Sigmoid colon (tissue), 7 donors: Measurements from ENCODE around the gene CTNND2. TPM values are rescaled to one million over a fixed set of nuclear protein-coding genes. Genes with fewer than 3 reads are reported as not detected.

Experiments used
- DNase-seq: peaks from one replicate; pipeline ENCODE4 v3.0.0-alpha.2; 2019
- H3K27ac ChIP-seq, 4 donors: fragments of 200-600 bp; sonication (generic); one replicate each; pipeline ENCODE4 v1.5.1; 2016 to 2019; ENCODE audit warnings: mild to moderate bottlenecking in 1 of 4
- H3K27me3 ChIP-seq, 3 donors: fragments of 200-600 bp; sonication (generic); one replicate each; pipeline ENCODE4 v1.5.1; 2019; ENCODE audit warnings: mild to moderate bottlenecking in 1 of 3
- H3K36me3 ChIP-seq, 4 donors: fragments of 200-600 bp; sonication (generic); one replicate each; pipeline ENCODE4 v1.5.1; 2016 to 2019
- H3K4me1 ChIP-seq, 4 donors: fragments of 200-600 bp; sonication (generic); one replicate each; pipeline ENCODE4 v1.5.1; 2017 to 2019
- H3K4me3 ChIP-seq, 4 donors: fragments of 200-600 bp; sonication (generic); one replicate each; pipeline ENCODE4 v1.5.1; 2017 to 2019; ENCODE audit warnings: mild to moderate bottlenecking in 2 of 4, moderate library complexity in 1 of 4
- H3K9me3 ChIP-seq, 4 donors: fragments of 200-600 bp in 3 of 4; sonication (generic) in 3 of 4; one replicate each; pipeline versions ENCODE4 v1.5.1 to v1.6.1; 2013 to 2019
- EP300 ChIP-seq, 4 donors: sonication (generic); formaldehyde crosslinking; IDR thresholded peaks; one replicate each; pipeline ENCODE4 v1.6.1; 2017; ENCODE audit warnings: antibody characterized with exemption in 4 of 4
- POLR2A ChIP-seq, 2 donors: fragments of 450-650 bp; IDR thresholded peaks; one replicate each; pipeline ENCODE4 v1.6.1; 2016; ENCODE audit warnings: antibody characterized with exemption in 2 of 2, mild to moderate bottlenecking in 2 of 2, moderate library complexity in 2 of 2
- POLR2AphosphoS5 ChIP-seq, 4 donors: sonication (generic); formaldehyde crosslinking; IDR thresholded peaks; one replicate each; pipeline ENCODE4 v1.6.1; 2017; ENCODE audit warnings: antibody characterized with exemption in 4 of 4
- WGBS, 2 donors: extraction: QIAGEN DNeasy Blood & Tissue Kit; methylation state at CpG; one replicate each; pipeline ENCODE4 v1.1.7; 2013; 5-methylcytosine and 5-hydroxymethylcytosine counted together
- intact Hi-C: fragments of 100-400 bp; cut with DNase I; formaldehyde crosslinking; loops from one replicate; pipeline ENCODE4 v1.15.1; 2023
- polyA plus RNA-seq, 3 donors: library from polyadenylated mRNA; stranded (reverse); fragments of 200-250 nt; gene quantifications; one replicate each; pipeline ENCODE4 v1.2.3, GENCODE V29; 2013
- total RNA-seq, 4 donors: library from RNA; depleted of rRNA; stranded (reverse); fragments of >200 nt; gene quantifications; one replicate each; pipeline ENCODE4 v1.1.0, GENCODE V29; 2016
- TF ChIP-seq, protein P1 (sequence below), 4 experiments: fragments of 450-650 bp in 3 of 4; fragments of 200-600 bp in 1 of 4; IDR thresholded peaks; one replicate each; pipeline ENCODE4 v1.5.1; 2016 to 2019; ENCODE audit warnings: antibody characterized with exemption in 4 of 4, mild to moderate bottlenecking in 3 of 4, moderate library complexity in 2 of 4
- donor health status: healthy with polysubstance abuse.
- donor health status: Bipolar disorder and iron deficiency.
- donor health status: healthy.

Gene CTNND2
- total and polyA plus RNA-seq, 7 donors, result 0.36 to 2.5 (median 0.84) TPM; not detected in 1

DNA sequence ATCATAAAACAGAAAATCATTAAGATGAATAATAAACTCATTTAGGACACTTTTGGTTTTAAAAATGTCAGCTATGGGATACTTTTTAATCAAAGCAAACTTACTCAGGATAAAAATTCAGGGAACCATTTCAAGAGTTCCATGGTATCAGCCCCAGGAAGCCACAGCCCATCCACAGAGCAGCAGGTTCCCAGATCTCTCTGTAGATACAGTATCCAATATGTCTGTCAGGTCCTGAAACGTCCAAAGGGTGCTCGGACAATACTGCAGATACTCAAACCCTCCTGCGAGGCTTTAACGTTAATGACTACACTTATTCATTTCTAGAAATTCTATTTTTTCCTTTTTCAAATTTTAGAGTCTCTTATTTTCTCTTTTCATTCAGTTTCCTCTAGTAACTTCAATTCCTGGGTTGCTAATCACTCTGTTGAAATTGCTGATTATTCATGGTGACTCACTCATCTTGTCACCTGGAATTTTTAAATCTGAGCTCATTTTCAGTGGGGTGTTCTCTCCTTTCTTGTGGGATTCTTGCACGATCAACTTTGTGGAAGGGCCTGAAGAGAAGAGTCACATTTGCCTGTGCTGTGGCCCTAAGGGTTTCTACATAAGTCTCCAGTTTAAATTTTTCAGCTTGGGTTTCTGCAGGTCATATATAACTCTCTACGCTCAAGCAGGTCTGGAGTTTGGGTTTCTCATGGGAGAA lies 435.8 kb downstream of the CTNND2 start:
- H3K36me3 ChIP-seq, result no peaks in the 10 kb centered on the region
- H3K4me3 ChIP-seq, result no peak overlapping the region
- no peaks in the 10 kb centered on the region for H3K4me1 ChIP-seq
- H3K9me3 ChIP-seq, result no peaks in the 10 kb centered on the region
- TF ChIP-seq EP300 (IDR thresholded peaks at IDR 0.05) (no peak), POLR2AphosphoS5 (IDR thresholded peaks at IDR 0.05) (no peak), POLR2A (IDR thresholded peaks at IDR 0.05) (no peak)
- TF ChIP-seq, protein P1, sequence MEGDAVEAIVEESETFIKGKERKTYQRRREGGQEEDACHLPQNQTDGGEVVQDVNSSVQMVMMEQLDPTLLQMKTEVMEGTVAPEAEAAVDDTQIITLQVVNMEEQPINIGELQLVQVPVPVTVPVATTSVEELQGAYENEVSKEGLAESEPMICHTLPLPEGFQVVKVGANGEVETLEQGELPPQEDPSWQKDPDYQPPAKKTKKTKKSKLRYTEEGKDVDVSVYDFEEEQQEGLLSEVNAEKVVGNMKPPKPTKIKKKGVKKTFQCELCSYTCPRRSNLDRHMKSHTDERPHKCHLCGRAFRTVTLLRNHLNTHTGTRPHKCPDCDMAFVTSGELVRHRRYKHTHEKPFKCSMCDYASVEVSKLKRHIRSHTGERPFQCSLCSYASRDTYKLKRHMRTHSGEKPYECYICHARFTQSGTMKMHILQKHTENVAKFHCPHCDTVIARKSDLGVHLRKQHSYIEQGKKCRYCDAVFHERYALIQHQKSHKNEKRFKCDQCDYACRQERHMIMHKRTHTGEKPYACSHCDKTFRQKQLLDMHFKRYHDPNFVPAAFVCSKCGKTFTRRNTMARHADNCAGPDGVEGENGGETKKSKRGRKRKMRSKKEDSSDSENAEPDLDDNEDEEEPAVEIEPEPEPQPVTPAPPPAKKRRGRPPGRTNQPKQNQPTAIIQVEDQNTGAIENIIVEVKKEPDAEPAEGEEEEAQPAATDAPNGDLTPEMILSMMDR (IDR thresholded peaks at IDR 0.05), result no peak
- 84 to 88% methylated on average over 6 of the region's 6 CpGs for WGBS, 2 donors
- intact Hi-C loops, result no loop called here
- no peak overlapping the region for H3K27ac ChIP-seq
- no peaks in the 10 kb centered on the region for H3K27me3 ChIP-seq
- no peak for DNase-seq

DNA sequence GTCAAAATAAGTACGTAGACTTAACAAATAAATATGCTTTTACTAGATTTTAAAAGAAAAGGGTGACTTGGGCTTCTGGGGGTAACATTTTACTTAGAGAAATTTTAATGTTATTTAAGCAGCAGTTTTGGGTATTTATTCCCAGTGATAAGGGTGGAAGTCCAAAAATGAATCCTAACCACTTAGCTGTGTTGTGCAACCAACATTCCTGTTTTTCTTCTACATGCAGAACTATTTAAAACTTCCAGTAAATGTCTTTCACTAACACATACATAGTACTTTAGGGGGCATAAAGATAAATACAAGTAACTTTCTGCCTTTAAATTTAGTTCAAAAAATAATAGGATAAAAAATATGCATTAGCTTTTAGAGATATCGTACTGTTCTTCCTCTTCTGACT lies 436.7 kb downstream of the CTNND2 start:
- TF ChIP-seq, protein P1 (IDR thresholded peaks at IDR 0.05), result no peak
- TF ChIP-seq POLR2A (IDR thresholded peaks at IDR 0.05), result no peak
- no peak for TF ChIP-seq POLR2AphosphoS5 (IDR thresholded peaks at IDR 0.05)
- TF ChIP-seq EP300 (IDR thresholded peaks at IDR 0.05), result no peak
- Histone ChIP-seq H3K9me3 (no peaks in the 10 kb centered on the region), H3K27me3 (no peaks in the 10 kb centered on the region), H3K36me3 (no peaks in the 10 kb centered on the region), H3K4me1 (no peaks in the 10 kb centered on the region), H3K27ac (no peak overlapping the region), H3K4me3 (no peak overlapping the region)
- no peak for DNase-seq
- intact Hi-C loops, result no loop called here
- 87 to 88% methylated on average over 2 of the region's 2 CpGs for WGBS, 2 donors

DNA sequence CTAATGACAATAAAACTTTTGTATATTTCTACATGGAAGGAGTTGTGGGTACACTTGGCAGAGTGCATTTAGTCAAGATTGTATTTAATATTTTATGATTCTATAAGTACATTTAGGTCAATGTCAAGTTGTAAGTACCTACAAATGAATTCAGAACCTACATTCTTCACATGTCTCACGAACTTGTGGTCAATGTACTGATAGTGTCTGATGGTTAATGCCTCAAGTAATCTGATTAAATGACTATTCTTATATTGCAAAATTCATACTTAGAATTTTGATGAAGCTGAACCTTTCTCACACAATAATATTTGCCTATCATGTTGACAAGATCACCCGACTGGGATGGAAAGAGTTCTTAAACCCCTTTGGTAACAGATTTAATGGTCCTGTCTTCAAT lies 444.5 kb downstream of the CTNND2 start:
- H3K27ac ChIP-seq, result no peak overlapping the region
- no peaks in the 10 kb centered on the region for H3K36me3 ChIP-seq
- H3K9me3 ChIP-seq, result no peaks in the 10 kb centered on the region
- WGBS, 2 donors, result 52 to 79% methylated on average over 2 of the region's 2 CpGs
- no peaks in the 10 kb centered on the region for H3K27me3 ChIP-seq
- H3K4me3 ChIP-seq, result no peak overlapping the region
- DNase-seq, result no peak
- H3K4me1 ChIP-seq, result no peaks in the 10 kb centered on the region
- intact Hi-C loops, result no loop called here
- TF ChIP-seq POLR2AphosphoS5 (IDR thresholded peaks at IDR 0.05) (no peak), POLR2A (IDR thresholded peaks at IDR 0.05) (no peak), EP300 (IDR thresholded peaks at IDR 0.05) (no peak)
- TF ChIP-seq, protein P1 (IDR thresholded peaks at IDR 0.05), result no peak

DNA sequence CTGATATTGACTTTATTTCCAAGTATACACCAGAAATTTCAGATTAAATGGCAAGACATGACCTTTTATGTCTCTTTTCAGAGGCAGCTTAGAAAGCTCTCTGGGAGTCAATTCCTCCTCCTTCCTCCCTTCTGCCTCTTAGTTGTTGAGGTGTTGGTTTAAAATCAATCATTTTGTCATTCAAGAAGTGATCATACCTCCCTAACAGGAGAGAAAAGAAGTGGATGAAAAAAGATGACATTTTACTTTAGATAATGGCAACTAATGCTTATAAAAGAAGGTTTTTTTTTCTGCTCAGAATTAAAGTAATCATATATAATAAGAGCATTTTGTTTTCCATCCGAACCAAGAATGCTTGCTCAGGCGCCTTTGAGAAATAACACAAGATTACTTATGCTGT lies 448.7 kb downstream of the CTNND2 start:
- Histone ChIP-seq H3K4me1 (no peaks in the 10 kb centered on the region), H3K9me3 (no peaks in the 10 kb centered on the region), H3K27me3 (no peaks in the 10 kb centered on the region), H3K36me3 (no peaks in the 10 kb centered on the region), H3K27ac (no peak overlapping the region), H3K4me3 (no peak overlapping the region)
- intact Hi-C loops, result no loop called here
- WGBS, 2 donors, result 98% methylated on average over 2 of the region's 2 CpGs
- no peak for DNase-seq
- TF ChIP-seq, protein P1 (IDR thresholded peaks at IDR 0.05), result no peak
- TF ChIP-seq EP300 (IDR thresholded peaks at IDR 0.05) (no peak), POLR2A (IDR thresholded peaks at IDR 0.05) (no peak), POLR2AphosphoS5 (IDR thresholded peaks at IDR 0.05) (no peak)

DNA sequence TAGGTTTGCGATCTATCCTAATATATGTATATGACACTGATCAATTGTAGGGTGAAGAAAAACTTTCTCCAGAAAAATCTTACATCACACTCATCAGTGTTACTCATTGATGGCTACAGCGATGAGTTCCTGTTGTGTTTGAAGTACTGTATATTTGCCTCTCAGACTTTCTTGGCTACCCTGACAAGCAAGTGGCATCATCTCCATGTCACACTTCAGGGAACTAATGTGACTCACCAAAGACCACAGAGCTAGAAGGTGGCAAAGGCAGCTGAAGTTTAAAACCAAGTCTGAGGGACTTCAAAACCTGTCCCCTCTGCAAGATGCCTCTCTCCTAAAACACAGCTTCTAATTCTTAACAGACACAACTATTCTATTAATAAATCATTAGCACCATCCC lies 451.4 kb downstream of the CTNND2 start:
- Histone ChIP-seq H3K36me3 (no peaks in the 10 kb centered on the region), H3K4me1 (no peaks in the 10 kb centered on the region), H3K27ac (no peak overlapping the region), H3K9me3 (no peaks in the 10 kb centered on the region), H3K4me3 (no peak overlapping the region), H3K27me3 (no peaks in the 10 kb centered on the region)
- TF ChIP-seq POLR2A (IDR thresholded peaks at IDR 0.05) (no peak), EP300 (IDR thresholded peaks at IDR 0.05) (no peak), POLR2AphosphoS5 (IDR thresholded peaks at IDR 0.05) (no peak)
- TF ChIP-seq, protein P1 (IDR thresholded peaks at IDR 0.05), result no peak
- intact Hi-C loops, result no loop called here
- WGBS, 2 donors, result 84 to 95% methylated on average over 2 of the region's 2 CpGs
- no peak for DNase-seq
